Measurements from ENCODE around the gene CALU.

CALU gene

DNA sequence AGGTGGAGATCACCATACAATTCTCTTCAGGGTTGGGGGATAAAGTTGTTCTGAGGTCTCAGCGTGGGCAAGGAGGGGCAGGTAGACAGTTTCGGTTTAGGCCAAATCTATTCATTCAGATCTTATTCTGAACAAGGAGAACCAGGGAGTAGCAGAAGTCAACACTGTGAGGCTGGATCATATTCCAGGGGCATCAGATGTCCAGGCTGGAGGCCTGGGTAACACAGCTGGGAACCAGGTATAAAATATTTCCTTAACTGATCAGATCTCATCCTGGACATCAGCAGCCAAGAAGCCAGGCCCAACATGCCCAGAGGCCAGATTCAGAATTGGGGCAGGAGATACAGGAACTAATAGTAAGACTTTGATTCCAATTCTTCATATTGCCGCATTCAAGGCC lies 71.8 kb downstream of the CALU start:
- H4K20me1 ChIP-seq (ENCODE audit: insufficient read depth): no peaks in the 10 kb centered on the region
- TF ChIP-seq, protein P1, sequence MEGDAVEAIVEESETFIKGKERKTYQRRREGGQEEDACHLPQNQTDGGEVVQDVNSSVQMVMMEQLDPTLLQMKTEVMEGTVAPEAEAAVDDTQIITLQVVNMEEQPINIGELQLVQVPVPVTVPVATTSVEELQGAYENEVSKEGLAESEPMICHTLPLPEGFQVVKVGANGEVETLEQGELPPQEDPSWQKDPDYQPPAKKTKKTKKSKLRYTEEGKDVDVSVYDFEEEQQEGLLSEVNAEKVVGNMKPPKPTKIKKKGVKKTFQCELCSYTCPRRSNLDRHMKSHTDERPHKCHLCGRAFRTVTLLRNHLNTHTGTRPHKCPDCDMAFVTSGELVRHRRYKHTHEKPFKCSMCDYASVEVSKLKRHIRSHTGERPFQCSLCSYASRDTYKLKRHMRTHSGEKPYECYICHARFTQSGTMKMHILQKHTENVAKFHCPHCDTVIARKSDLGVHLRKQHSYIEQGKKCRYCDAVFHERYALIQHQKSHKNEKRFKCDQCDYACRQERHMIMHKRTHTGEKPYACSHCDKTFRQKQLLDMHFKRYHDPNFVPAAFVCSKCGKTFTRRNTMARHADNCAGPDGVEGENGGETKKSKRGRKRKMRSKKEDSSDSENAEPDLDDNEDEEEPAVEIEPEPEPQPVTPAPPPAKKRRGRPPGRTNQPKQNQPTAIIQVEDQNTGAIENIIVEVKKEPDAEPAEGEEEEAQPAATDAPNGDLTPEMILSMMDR (conservative IDR thresholded peaks at IDR 0.05; ENCODE audit: low read depth, low read length): no peak
- H3K27me3 ChIP-seq (ENCODE audit: insufficient read depth, low read depth): no peaks in the 10 kb centered on the region
- H3K9ac ChIP-seq: no peak overlapping the region
- no peaks in the 10 kb centered on the region for H3K36me3 ChIP-seq (ENCODE audit: insufficient read depth)
- no peaks in the 10 kb centered on the region for H3K79me2 ChIP-seq (ENCODE audit: insufficient read depth, low read depth)
- no peak overlapping the region; the same call in 1 of the 2 replicates for H3K4me2 ChIP-seq
- peaks cover 27% of the 10 kb centered on the region for H3K4me1 ChIP-seq (ENCODE audit: low read depth, poor library complexity, severe bottlenecking)
- H3K4me3 ChIP-seq (IDR thresholded peaks at IDR 0.05; ENCODE audit: insufficient read depth, low read depth, low read length): no peak overlapping the region
- H3K27ac ChIP-seq: no peak overlapping the region
- H2AFZ ChIP-seq (ENCODE audit: low read depth): no peak overlapping the region

DNA sequence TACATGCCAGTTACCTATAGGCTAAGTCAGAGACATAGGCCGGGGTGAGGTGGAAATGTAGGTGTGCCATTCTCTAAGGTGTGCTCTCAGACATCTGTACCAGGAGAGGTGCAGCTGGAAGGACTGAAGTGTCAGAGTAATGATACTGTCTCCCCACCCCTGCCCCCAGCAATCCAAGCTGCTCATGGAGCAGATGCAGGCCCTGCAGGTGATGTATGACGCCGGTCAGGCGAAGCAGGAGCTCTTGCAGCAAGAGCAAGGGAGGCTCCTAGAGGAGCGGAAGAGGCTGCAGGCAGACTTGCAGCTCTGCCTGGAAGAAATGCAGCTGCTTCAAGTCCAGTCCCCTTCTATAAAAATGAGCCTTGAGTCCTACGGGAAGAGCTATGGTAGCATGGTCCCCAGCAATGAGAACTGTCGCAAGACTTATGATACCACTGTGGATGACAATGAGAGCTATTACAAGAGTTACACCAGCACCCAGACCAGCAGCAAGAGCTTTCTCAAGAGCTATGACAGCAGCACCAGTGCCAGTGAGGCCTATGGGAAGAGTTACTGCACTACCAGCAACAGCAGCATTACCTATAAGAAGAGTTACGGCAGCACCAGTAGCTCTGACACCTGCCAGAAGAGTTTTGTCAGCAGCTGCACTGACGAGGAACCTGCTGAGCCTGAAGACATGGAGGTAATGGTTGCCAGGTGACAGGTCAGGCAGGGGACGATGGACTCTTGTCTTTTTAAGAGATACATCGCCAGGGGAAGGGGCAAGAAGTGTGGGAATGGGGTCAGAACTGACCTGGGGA lies 72.7 kb downstream of the CALU start:
- TF ChIP-seq, protein P1 (conservative IDR thresholded peaks at IDR 0.05; ENCODE audit: low read depth, low read length): no peak
- Histone ChIP-seq H2AFZ (ENCODE audit: low read depth) (peak overlapping the region; percentile 21; the same call in 1 of the 2 replicates), H3K4me2 (peak overlapping the region; percentile 58), H3K4me1 (ENCODE audit: low read depth, poor library complexity, severe bottlenecking) (peaks cover 27% of the 10 kb centered on the region), H4K20me1 (ENCODE audit: insufficient read depth) (no peaks in the 10 kb centered on the region), H3K36me3 (ENCODE audit: insufficient read depth) (no peaks in the 10 kb centered on the region), H3K27me3 (ENCODE audit: insufficient read depth, low read depth) (no peaks in the 10 kb centered on the region), H3K4me3 (IDR thresholded peaks at IDR 0.05; ENCODE audit: insufficient read depth, low read depth, low read length) (no peak overlapping the region), H3K27ac (peak overlapping the region; percentile 6; the same call in 1 of the 2 replicates), H3K9ac (no peak overlapping the region), H3K79me2 (ENCODE audit: insufficient read depth, low read depth) (no peaks in the 10 kb centered on the region)

DNA sequence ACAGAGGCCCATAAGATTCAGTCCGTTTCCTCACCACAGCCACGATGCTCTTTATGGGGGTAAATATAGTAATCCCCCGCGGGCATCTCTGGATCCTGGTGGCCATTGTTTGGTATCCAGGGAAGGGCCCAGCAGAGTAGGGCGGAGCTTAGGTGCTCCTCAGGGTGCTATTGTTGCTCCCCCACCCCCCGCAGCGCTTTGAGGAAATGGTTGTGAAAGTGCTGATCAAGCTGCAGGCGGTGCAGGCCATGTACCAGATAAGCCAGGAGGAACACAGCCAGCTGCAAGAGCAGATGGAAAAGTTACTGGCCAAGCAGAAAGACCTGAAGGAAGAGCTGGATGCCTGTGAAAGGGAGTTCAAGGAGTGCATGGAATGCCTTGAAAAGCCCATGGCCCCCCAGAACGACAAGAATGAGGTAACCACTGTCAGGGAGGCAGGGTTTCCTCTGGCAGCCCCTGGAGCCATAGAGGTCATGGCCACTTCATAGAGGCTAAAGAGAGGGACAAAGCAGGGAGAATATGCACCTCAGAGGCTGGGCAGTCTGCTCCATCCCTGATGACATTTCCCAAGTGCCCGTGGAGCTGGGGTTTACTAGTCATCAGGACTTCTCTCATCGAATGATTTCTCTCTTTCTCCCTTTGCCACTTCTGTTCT lies 73.5 kb downstream of the CALU start:
- Histone ChIP-seq H3K27ac (peak overlapping the region; percentile 6; the same call in 1 of the 2 replicates), H3K36me3 (ENCODE audit: insufficient read depth) (no peaks in the 10 kb centered on the region), H4K20me1 (ENCODE audit: insufficient read depth) (no peaks in the 10 kb centered on the region), H3K4me1 (ENCODE audit: low read depth, poor library complexity, severe bottlenecking) (peaks cover 27% of the 10 kb centered on the region), H3K9ac (no peak overlapping the region), H3K4me2 (peak overlapping the region; percentile 58), H3K27me3 (ENCODE audit: insufficient read depth, low read depth) (no peaks in the 10 kb centered on the region), H2AFZ (ENCODE audit: low read depth) (peak overlapping the region; percentile 21; the same call in 1 of the 2 replicates), H3K79me2 (ENCODE audit: insufficient read depth, low read depth) (no peaks in the 10 kb centered on the region), H3K4me3 (IDR thresholded peaks at IDR 0.05; ENCODE audit: insufficient read depth, low read depth, low read length) (no peak overlapping the region)
- TF ChIP-seq, protein P1 (conservative IDR thresholded peaks at IDR 0.05; ENCODE audit: low read depth, low read length): no peak

DNA sequence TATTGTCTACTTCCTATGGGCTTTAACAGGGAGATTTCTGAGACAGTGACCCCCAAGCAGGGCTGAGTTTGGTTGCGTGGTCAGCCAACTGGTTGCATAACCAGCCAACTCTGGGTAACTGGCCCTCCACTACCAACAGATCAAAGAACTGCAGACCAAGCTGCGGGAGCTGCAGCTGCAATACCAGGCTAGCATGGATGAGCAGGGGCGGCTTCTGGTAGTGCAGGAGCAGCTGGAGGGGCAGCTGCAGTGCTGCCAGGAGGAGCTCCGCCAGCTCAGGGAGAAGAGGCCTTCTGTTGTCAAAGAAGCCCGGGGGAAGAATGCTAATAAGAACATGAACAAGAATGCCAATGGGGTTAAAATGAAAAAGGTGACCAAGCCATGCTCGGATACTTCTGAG lies 75.3 kb downstream of the CALU start:
- H3K27me3 ChIP-seq (ENCODE audit: insufficient read depth, low read depth): no peaks in the 10 kb centered on the region
- TF ChIP-seq, protein P1 (conservative IDR thresholded peaks at IDR 0.05; ENCODE audit: low read depth, low read length): no peak
- no peak overlapping the region for H3K9ac ChIP-seq
- no peaks in the 10 kb centered on the region for H3K79me2 ChIP-seq (ENCODE audit: insufficient read depth, low read depth)
- H3K36me3 ChIP-seq (ENCODE audit: insufficient read depth): no peaks in the 10 kb centered on the region
- H3K4me3 ChIP-seq (IDR thresholded peaks at IDR 0.05; ENCODE audit: insufficient read depth, low read depth, low read length): no peak overlapping the region
- H3K27ac ChIP-seq: no peak overlapping the region
- H2AFZ ChIP-seq (ENCODE audit: low read depth): no peak overlapping the region
- H3K4me1 ChIP-seq (ENCODE audit: low read depth, poor library complexity, severe bottlenecking): peaks cover 27% of the 10 kb centered on the region
- no peaks in the 10 kb centered on the region for H4K20me1 ChIP-seq (ENCODE audit: insufficient read depth)
- no peak overlapping the region for H3K4me2 ChIP-seq
